ENCODE measurements around the gene WRNIP1. TPM values are rescaled to one million over a fixed set of nuclear protein-coding genes. Genes with fewer than 3 reads are reported as not detected.

The WRNIP1 gene
- total RNA-seq, 1 experiment from 2014 or later, result 38.1 TPM

DNA sequence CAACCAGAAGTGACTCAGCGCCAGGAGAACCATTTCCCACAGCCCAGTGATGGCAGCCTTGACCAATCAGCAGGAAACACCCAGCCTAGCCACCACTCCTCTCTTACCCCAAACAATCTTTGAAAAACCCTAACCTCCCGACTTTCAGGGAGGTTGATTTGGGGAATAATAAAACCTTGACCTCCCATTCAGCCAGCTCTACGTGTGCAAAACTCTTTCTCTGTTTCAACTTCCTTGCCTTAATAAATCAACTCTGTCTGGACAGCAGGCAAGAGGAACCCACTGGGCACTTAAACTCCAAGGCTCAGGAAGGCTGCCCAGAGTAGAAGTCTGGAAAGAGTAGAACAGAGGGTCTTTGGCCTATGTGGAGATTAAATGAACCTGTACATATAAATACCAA, 41.5 kb downstream of the WRNIP1 start:
- H2BK20ac ChIP-seq (ENCODE audit: low read depth, low read length, poor library complexity, severe bottlenecking), result no peak overlapping the region
- Mint-ChIP-seq H3K27ac (no peak overlapping the region), H3K4me3 (no peak overlapping the region), H3K36me3 (ENCODE audit: insufficient read depth in 1 of 3, low read depth in 3 of 3) (peaks cover 0 to 2% (median 0%) of the 10 kb centered on the region in 3 experiments; a peak in 1 of 7 replicates), H3K9me3 (no peaks in the 10 kb centered on the region), H3K27me3 (ENCODE audit: low read depth) (no peaks in the 10 kb centered on the region), H3K4me1 (peaks cover 3 to 11% of the 10 kb centered on the region in 2 experiments; a peak in 1 of 4 replicates)
- no peaks in the 10 kb centered on the region for H3K27me3 ChIP-seq (ENCODE audit: insufficient read depth, low read length)
- H2BK12ac ChIP-seq (ENCODE audit: insufficient read length, low read depth, low read length), result no peak overlapping the region
- H3K4me2 ChIP-seq (ENCODE audit: insufficient read depth, insufficient read length, low read length), result no peak overlapping the region
- H3K9me3 ChIP-seq (ENCODE audit: control insufficient read depth, low read depth, low read length), result no peaks in the 10 kb centered on the region
- H3K27ac ChIP-seq (ENCODE audit: insufficient read length, low read depth, low read length), result no peak overlapping the region
- H2BK15ac ChIP-seq (ENCODE audit: low read depth, low read length), result no peak overlapping the region
- no peak for TF ChIP-seq CTCF (conservative IDR thresholded peaks at IDR 0.05)
- H3T11ph ChIP-seq (ENCODE audit: low read length), result no peak overlapping the region
- H2AK5ac ChIP-seq (ENCODE audit: insufficient read length, low read length), result no peak overlapping the region
- no peaks in the 10 kb centered on the region for H3K79me1 ChIP-seq (ENCODE audit: insufficient read depth, low read depth, low read length, poor library complexity, severe bottlenecking)
- H2BK120ac ChIP-seq (ENCODE audit: low read depth, low read length, poor library complexity, severe bottlenecking), result no peak overlapping the region
- no peak overlapping the region for H3K56ac ChIP-seq (ENCODE audit: insufficient read length, low read depth, low read length)
- no peak overlapping the region for H4K91ac ChIP-seq (ENCODE audit: insufficient read length, low read depth, low read length)
- no peaks in the 10 kb centered on the region for H3K4me1 ChIP-seq (ENCODE audit: insufficient read depth, low read length)
- H3K23ac ChIP-seq (ENCODE audit: insufficient read length, low read depth, low read length), result no peak overlapping the region
- H4K20me1 ChIP-seq (ENCODE audit: control insufficient read depth, insufficient read depth, insufficient read length), result peaks cover 2% of the 10 kb centered on the region
- no peak overlapping the region for H3K9ac ChIP-seq (ENCODE audit: extremely low read depth, insufficient read length, low read length)
- no peaks in the 10 kb centered on the region for H3K23me2 ChIP-seq (ENCODE audit: insufficient read length, low read depth, low read length, poor library complexity, severe bottlenecking)
- no peak overlapping the region for H3K18ac ChIP-seq (ENCODE audit: insufficient read length, low read depth, low read length)
- H3K14ac ChIP-seq (ENCODE audit: insufficient read depth, low read length), result no peak overlapping the region
- no peak overlapping the region for H4K5ac ChIP-seq (ENCODE audit: insufficient read length, low read depth, low read length)
- WGBS (ENCODE audit: extremely low coverage, insufficient read length, low lambda C conversion rate), result no CpG with 5 or more reads among the region's 3 CpGs
- H4K8ac ChIP-seq (replicated peaks; ENCODE audit: insufficient read length, low read depth, low read length), result no peak overlapping the region
- no peak overlapping the region for H2AFZ ChIP-seq (ENCODE audit: low read length)
- no peak for DNase-seq
- no peak overlapping the region for H2BK5ac ChIP-seq (ENCODE audit: insufficient read length, low read length)
- H3K79me2 ChIP-seq (ENCODE audit: insufficient read depth, low read length), result no peaks in the 10 kb centered on the region
- H3K4ac ChIP-seq (ENCODE audit: low read depth, low read length), result no peak overlapping the region
